ENCODE results near the gene DCP1B.

DCP1B gene

DNA sequence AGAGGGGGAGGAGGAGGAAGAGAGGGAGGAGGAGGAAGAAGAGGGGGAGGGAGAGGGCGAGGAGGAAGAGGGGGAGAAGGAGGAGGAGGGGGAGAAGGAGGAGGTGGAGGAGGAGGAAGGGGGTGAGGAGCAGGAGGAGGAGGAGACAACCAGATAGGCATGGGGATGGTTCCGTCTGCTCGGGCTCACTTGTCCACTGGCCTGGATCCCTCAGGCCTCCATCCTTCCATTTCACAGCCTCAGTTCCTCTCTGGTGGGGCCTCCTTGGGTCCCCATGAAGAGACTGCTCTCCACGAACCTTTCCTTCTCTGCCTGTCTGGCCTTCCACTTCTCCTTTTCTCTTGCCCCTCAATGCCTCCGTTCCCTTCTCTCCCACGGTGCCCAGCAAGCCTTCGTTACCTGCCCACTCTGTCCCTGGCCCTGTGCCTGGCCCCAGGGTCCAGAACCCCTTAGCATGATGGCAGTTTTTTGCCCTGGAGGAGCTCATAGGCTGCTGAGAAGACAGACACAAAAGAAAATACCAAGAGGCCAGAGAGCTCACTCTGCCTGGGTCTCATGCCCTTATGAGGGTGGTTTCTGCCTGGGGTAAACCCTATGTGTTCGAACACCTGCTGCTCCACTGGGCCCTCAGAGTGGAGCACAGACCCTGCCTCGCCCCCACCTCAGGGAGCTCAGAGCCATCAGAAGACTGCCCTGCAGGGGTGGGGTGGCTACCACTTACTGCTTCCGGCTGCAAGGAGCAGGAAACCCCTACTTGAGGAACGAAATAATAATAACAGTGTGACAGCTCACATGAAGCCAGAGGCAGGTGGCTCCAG is 74.1 kb downstream of the DCP1B start:
- H3K4me3 ChIP-seq (ENCODE audit: low read length): no peak overlapping the region
- DNase-seq (ENCODE audit: low read depth): no peak
- TF ChIP-seq, protein P1, sequence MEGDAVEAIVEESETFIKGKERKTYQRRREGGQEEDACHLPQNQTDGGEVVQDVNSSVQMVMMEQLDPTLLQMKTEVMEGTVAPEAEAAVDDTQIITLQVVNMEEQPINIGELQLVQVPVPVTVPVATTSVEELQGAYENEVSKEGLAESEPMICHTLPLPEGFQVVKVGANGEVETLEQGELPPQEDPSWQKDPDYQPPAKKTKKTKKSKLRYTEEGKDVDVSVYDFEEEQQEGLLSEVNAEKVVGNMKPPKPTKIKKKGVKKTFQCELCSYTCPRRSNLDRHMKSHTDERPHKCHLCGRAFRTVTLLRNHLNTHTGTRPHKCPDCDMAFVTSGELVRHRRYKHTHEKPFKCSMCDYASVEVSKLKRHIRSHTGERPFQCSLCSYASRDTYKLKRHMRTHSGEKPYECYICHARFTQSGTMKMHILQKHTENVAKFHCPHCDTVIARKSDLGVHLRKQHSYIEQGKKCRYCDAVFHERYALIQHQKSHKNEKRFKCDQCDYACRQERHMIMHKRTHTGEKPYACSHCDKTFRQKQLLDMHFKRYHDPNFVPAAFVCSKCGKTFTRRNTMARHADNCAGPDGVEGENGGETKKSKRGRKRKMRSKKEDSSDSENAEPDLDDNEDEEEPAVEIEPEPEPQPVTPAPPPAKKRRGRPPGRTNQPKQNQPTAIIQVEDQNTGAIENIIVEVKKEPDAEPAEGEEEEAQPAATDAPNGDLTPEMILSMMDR (conservative IDR thresholded peaks at IDR 0.05; ENCODE audit: low read depth, low read length): no peak

DNA sequence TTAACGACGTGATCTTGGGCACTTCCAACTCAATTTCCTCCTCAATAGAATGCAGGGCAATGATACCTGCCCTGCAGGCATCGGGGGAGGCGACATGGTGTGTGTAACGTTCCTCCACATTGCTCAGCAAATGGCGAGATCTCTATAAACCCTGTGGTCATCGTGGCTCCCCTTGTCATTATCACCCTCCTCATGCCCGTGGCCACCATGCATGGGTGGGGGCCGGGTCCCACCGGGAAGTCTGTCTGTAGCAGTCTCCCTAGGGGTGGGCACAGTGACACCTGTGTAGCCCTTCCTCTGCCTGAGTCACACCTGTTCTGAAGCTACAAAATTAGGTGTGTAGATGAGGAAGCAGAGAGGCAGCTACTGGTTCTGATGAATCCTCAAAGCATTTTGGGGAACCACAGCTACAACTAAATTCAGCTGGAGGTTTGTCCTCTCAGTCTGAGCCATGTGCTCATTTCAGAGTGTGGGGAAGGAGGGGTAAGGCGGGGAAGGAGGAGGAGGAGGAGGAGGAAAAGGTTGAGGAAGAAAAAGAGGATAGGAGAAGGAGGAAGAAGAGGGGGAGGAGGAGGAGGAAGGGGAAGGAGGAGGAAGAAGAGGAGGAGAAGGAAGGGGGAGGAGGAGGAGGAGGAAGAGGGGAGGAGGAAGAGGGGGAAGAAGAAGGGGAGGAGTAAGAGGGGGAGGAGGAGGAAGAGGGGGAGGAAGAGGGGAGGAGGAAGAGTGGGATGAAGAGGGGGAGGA is 74.8 kb downstream of the DCP1B start:
- TF ChIP-seq, protein P1 (conservative IDR thresholded peaks at IDR 0.05; ENCODE audit: low read depth, low read length): no peak
- DNase-seq (ENCODE audit: low read depth): no peak
- no peak overlapping the region for H3K4me3 ChIP-seq (ENCODE audit: low read length)

DNA sequence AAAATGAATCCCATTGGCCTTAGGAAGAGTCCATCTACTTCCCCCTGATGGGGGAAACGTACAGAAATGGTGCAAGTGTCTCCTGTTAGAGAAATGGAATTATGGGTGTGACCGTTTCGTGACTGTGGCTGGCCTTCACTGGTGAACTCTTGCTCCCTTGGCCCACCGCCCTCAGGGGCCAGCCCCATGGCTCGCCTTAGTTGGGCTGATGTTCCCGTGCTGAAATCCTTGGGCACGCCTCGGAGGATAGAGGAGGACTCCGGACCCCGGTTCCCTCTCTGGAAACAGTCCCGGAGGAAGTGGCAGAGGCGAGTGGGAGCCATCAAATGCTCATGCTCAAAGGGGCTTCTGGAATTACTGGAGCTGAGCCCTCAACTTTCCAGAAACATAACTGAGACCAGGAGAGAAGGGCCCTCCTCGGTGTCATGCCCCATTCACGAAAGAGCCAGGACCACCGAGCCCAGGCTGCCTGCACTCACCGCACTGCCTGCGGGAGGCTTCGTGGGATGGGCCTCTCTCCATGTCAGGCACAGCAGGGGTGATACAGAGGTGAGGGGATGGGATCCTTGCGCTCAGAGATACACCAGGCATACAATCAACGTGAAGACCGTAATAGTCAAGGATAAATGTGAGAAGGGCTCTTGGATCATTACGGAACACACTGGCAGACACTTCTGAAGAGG is 75.7 kb downstream of the DCP1B start:
- TF ChIP-seq, protein P1 (conservative IDR thresholded peaks at IDR 0.05; ENCODE audit: low read depth, low read length): no peak
- DNase-seq (ENCODE audit: low read depth): no peak
- H3K4me3 ChIP-seq (ENCODE audit: low read length): no peak overlapping the region

DNA sequence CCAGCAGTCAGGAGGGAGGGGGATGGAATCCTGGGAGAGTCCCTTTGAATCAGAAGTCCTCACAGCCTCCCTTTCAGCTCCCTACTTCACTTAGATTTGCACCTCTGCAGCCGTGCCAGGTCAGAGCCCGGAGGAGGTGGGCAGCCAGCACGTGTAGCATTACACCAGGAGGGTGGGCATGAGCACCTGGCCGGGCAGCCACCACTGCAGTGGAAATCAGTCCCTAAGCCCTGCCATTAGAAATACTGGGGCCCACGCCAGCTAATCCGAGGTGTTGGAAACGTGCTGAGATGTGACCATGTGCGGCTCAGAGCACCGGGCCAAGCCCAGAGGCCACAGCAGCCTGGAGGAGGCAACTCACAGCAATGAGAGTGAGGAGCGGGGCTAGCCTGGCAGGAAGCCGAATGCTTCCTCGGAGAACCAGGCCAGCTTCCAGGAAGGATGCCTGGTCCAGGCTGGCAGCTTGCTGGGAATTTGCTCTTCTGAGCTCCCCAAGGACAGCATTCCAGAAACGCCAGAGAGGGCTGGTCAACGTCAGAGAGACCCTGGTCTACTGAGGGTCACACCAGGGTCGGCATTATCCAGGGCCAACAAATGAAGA is 76.4 kb downstream of the DCP1B start:
- TF ChIP-seq, protein P1 (conservative IDR thresholded peaks at IDR 0.05; ENCODE audit: low read depth, low read length): no peak
- no peak for DNase-seq (ENCODE audit: low read depth)
- H3K4me3 ChIP-seq (ENCODE audit: low read length): no peak overlapping the region

DNA sequence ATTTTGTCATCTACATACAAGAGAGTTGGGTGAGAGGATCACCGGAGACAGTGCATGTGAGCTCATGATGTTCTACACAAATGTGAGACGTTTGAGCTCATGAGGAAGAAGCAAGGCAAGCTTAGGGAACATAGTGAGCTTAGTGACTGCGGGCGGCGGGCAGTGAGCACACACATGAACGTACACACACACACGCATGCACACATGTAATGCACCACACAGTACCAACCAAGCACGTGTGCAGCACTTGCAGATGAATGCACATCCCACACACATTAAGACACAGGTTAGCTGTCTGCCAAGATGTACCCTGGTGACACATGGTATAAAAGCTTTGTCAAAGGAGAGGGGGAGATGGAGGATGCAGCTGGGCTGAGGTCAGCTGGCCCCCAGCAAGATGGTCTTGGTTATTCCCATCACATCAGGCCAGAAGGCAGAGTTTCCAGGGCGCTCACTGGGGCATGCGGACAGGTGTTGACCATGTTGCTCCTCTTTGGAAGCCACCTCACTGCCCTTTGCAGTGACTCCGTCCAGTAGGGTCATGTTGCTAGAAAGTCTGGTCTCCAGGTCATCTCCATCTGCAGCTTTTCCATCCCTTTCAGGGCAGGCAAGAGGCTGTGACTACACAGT is 77.1 kb downstream of the DCP1B start:
- TF ChIP-seq, protein P1 (conservative IDR thresholded peaks at IDR 0.05; ENCODE audit: low read depth, low read length): no peak
- DNase-seq (ENCODE audit: low read depth): no peak

DNA sequence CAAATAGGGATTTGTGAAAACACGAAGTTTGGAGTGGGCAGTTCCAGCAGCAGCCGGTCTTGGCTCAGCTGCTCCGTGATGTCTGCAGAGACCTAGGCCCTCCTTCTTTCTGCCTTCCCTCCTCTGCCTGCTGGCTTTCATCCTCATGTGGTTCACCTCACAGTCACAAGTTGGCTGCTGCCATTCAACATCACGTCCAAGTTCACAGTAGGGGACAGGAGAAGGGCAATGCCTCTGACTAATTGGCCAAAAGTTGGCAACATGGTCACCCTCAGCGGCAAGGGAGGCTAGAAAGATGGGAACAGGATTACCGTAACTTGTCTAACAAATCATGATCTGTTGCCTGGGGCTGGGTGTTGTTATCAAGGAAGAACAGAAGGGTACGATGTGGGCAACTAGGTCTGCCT is 78.0 kb downstream of the DCP1B start:
- no peak for DNase-seq (ENCODE audit: low read depth)
- TF ChIP-seq, protein P1 (conservative IDR thresholded peaks at IDR 0.05; ENCODE audit: low read depth, low read length): no peak
- no peak overlapping the region for H3K4me3 ChIP-seq (ENCODE audit: low read length)

More for the DNA sequence above, 77.1 kb downstream of the DCP1B start:
- no peak overlapping the region for H3K4me3 ChIP-seq (ENCODE audit: low read length)

Data from retinal pigment epithelial cell (primary cell).